Measurements from ENCODE around the gene FTSJ3.

- no peak for TF ChIP-seq HDAC2 (IDR thresholded peaks at IDR 0.05)
- TF ChIP-seq, protein P1, sequence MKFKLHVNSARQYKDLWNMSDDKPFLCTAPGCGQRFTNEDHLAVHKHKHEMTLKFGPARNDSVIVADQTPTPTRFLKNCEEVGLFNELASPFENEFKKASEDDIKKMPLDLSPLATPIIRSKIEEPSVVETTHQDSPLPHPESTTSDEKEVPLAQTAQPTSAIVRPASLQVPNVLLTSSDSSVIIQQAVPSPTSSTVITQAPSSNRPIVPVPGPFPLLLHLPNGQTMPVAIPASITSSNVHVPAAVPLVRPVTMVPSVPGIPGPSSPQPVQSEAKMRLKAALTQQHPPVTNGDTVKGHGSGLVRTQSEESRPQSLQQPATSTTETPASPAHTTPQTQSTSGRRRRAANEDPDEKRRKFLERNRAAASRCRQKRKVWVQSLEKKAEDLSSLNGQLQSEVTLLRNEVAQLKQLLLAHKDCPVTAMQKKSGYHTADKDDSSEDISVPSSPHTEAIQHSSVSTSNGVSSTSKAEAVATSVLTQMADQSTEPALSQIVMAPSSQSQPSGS (IDR thresholded peaks at IDR 0.05; ENCODE audit: low read length), result no peak
- TF ChIP-seq HCFC1 (IDR thresholded peaks at IDR 0.05; ENCODE audit: low read length), result no peak
- no peak for TF ChIP-seq PAX8 (IDR thresholded peaks at IDR 0.05)
Measured at GRCh38 chr17:63838631-63839171, 11.2 kb upstream of the FTSJ3 start.
